ENCODE results near the gene GLT6D1.

GLT6D1 gene

GRCh38 chr9:135612437-135612836 lies 26.9 kb downstream of the GLT6D1 start:
- TF ChIP-seq, protein P1, sequence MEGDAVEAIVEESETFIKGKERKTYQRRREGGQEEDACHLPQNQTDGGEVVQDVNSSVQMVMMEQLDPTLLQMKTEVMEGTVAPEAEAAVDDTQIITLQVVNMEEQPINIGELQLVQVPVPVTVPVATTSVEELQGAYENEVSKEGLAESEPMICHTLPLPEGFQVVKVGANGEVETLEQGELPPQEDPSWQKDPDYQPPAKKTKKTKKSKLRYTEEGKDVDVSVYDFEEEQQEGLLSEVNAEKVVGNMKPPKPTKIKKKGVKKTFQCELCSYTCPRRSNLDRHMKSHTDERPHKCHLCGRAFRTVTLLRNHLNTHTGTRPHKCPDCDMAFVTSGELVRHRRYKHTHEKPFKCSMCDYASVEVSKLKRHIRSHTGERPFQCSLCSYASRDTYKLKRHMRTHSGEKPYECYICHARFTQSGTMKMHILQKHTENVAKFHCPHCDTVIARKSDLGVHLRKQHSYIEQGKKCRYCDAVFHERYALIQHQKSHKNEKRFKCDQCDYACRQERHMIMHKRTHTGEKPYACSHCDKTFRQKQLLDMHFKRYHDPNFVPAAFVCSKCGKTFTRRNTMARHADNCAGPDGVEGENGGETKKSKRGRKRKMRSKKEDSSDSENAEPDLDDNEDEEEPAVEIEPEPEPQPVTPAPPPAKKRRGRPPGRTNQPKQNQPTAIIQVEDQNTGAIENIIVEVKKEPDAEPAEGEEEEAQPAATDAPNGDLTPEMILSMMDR (IDR thresholded peaks at IDR 0.05; ENCODE audit: low read length, missing control alignments): no peak
- DNase-seq (ENCODE audit: low read depth): no peak
- H3K4me3 ChIP-seq (replicated peaks; ENCODE audit: low read depth, low read length): no peak overlapping the region

GRCh38 chr9:135611875-135612209 lies 27.5 kb downstream of the GLT6D1 start:
- H3K4me3 ChIP-seq (replicated peaks; ENCODE audit: low read depth, low read length): no peak overlapping the region
- TF ChIP-seq, protein P1 (IDR thresholded peaks at IDR 0.05; ENCODE audit: low read length, missing control alignments): no peak
- no peak for DNase-seq (ENCODE audit: low read depth)

DNA sequence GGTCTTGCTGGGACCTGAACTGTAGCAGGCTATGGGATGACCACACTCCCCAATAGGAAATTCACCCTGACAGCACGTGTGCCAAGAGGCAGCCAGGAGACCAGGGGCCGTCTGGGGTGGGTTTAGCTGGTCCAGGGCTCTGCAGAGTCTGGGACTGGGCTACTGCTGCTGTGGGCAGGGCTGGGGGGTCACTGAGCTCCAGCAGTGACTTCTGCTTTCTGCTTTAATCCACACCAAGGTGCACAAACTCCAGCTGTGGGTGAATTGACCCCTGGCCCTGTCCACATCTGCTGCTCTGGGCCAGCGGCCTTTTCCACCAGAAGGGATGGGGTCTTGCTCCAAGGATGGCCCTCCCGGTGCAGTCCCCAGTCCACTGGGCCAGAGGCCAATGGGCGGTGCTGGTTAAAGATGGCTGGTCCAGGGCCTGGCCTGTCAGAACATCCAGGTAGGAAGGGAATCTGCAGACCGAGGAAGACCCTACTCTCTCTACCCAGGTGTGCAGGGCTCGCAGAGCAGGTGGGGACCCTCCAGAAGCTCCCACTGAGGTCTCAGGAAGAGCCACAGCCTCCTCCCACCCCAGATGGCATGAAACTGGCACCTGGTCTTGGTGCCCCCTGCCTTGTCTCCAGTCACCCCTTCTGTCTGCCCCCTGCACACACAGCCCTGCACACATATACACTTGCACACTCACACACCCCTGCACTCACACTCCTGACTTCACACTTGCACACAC lies 28.0 kb downstream of the GLT6D1 start:
- DNase-seq (ENCODE audit: low read depth): no peak
- TF ChIP-seq, protein P1 (IDR thresholded peaks at IDR 0.05; ENCODE audit: low read length, missing control alignments): no peak

DNA sequence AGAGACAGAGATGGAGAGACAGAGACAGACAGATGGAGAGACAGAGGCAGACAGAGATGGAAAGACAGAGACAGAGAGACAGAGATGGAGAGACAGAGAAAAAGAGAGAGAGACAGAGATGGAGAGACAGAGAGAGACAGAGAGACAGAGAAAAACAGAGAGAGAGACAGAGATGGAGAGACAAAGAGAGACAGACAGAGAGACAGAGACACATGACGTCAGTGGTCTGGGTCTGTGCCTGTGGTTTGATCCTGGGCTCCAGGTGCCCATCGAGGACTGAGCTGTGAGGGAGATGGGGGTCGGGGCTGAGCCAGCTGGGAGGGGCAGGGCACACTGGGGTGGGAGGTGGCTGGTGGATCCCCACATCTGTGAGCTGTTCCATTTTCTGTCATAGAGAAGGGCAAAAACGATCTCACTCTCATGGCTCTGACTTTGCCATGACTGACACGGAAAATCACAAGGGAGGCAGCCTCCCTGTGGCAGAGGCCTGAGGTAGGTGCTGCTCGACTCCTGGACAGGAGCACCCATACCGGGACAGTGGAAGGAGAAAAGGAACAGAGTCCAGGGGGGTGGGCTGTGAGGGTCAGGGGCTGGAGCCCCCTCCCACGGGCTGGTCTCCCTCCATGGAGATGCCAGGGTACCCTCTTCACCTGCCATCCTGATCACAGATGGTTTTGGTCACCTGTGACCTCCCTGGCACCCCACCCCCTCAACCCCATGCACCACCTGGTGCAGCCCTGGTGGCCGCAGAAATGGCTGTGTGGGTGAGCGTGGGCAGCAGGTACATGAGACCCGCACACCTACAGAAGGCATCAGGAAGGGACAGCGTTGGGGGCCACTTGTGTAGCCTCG lies 28.8 kb downstream of the GLT6D1 start:
- TF ChIP-seq, protein P1 (IDR thresholded peaks at IDR 0.05; ENCODE audit: low read length, missing control alignments): no peak
- DNase-seq (ENCODE audit: low read depth): no peak

More for the DNA sequence above, 28.0 kb downstream of the GLT6D1 start:
- H3K4me3 ChIP-seq (replicated peaks; ENCODE audit: low read depth, low read length): no peak overlapping the region

GRCh38 chr9:135609366-135609955 lies 29.9 kb downstream of the GLT6D1 start:
- no peak overlapping the region for H3K4me3 ChIP-seq (replicated peaks; ENCODE audit: low read depth, low read length)
- TF ChIP-seq, protein P1 (IDR thresholded peaks at IDR 0.05; ENCODE audit: low read length, missing control alignments): no peak
- DNase-seq (ENCODE audit: low read depth): no peak

More for the DNA sequence above, 28.8 kb downstream of the GLT6D1 start:
- H3K4me3 ChIP-seq (replicated peaks; ENCODE audit: low read depth, low read length): no peak overlapping the region

DNA sequence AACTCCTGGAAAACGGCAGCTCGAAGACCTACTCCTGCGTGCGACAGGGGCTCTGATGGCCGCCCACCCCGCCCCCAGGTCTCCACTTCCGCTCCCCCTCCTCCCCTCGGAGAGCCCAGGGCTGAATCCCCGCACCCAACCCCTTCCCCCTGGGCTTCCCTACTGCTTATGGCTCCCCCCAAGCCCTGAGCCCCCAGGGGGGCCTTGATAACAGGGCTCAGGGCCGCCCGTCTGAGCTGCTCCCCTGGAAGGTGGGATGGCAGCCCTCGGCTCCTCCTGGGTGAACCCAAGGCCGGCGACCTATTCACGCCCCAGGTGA lies 30.4 kb downstream of the GLT6D1 start:
- TF ChIP-seq, protein P1 (IDR thresholded peaks at IDR 0.05; ENCODE audit: low read length, missing control alignments): no peak
- DNase-seq (ENCODE audit: low read depth): no peak
- no peak overlapping the region for H3K4me3 ChIP-seq (replicated peaks; ENCODE audit: low read depth, low read length)

All from fibroblast of pulmonary artery (primary cell).